Gastroesophageal sphincter (tissue), 4 donors: ENCODE data around the gene C5orf15. TPM values are rescaled to one million over a fixed set of nuclear protein-coding genes. Genes with fewer than 3 reads are reported as not detected.

Source experiments
- ATAC-seq: fragments of 150-250 bp; one replicate; pipeline ENCODE4 v1.9.1; 2016; ENCODE audit warnings: mild to moderate bottlenecking, moderate library complexity
- H3K27ac ChIP-seq, 4 donors: fragments of 200-600 bp; sonication (generic) in 3 of 4; 1 replicate in 3 of 4; 2 replicates in 1 of 4; pipeline ENCODE4 v1.5.1; 2016 to 2019
- H3K27me3 ChIP-seq: fragments of 200-600 bp; sonication (generic); one replicate; pipeline ENCODE4 v1.5.1; 2019
- H3K36me3 ChIP-seq, 2 donors: fragments of 200-600 bp; sonication (generic); one replicate each; pipeline ENCODE4 v1.5.1; 2019; ENCODE audit warnings: control low read depth in 1 of 2
- H3K4me1 ChIP-seq, 3 donors: fragments of 200-600 bp; sonication (generic); 1 replicate in 2 of 3; 2 replicates in 1 of 3; pipeline ENCODE4 v1.5.1; 2016 to 2019; ENCODE audit warnings: control low read depth in 2 of 3
- H3K4me3 ChIP-seq, 2 donors: fragments of 200-600 bp; sonication (generic); one replicate each; pipeline ENCODE4 v1.5.1; 2019; ENCODE audit warnings: mild to moderate bottlenecking in 1 of 2, moderate library complexity in 1 of 2
- H3K9me3 ChIP-seq, 3 donors: fragments of 200-600 bp; sonication (generic); one replicate each; pipeline ENCODE4 v1.5.1; 2017 to 2019; ENCODE audit warnings: control low read depth in 2 of 3
- CTCF ChIP-seq, 4 experiments: fragments of 200-600 bp in 2 of 4; fragments of 450-650 bp in 2 of 4; sonication (generic) in 1 of 4; IDR thresholded peaks; one replicate each; pipeline ENCODE4 v1.5.1; 2017 to 2019; ENCODE audit warnings: antibody characterized with exemption in 4 of 4, mild to moderate bottlenecking in 2 of 4, moderate library complexity in 2 of 4
- EP300 ChIP-seq: sonication (generic); formaldehyde crosslinking; IDR thresholded peaks from one replicate; pipeline ENCODE4 v1.6.1; 2017; ENCODE audit warnings: antibody characterized with exemption, mild to moderate bottlenecking
- POLR2A ChIP-seq, 2 donors: fragments of 450-650 bp; IDR thresholded peaks; one replicate each; pipeline ENCODE4 v1.6.1; 2017; ENCODE audit warnings: antibody characterized with exemption in 2 of 2, mild to moderate bottlenecking in 2 of 2, moderate library complexity in 1 of 2
- POLR2AphosphoS5 ChIP-seq: sonication (generic); formaldehyde crosslinking; IDR thresholded peaks from one replicate; pipeline ENCODE4 v1.6.1; 2017; ENCODE audit warnings: antibody characterized with exemption
- WGBS, 2 donors: methylation state at CpG; one replicate each; pipeline ENCODE4 v1.1.5; 2018; ENCODE audit warnings: low coverage in 1 of 2; 5-methylcytosine and 5-hydroxymethylcytosine counted together
- total RNA-seq, 4 donors: library from RNA; depleted of rRNA; stranded (reverse); fragments of >200 nt; gene quantifications; one replicate each; pipeline ENCODE4 v1.1.0, GENCODE V29; 2016

The C5orf15 gene
- total RNA-seq, 4 donors from 2014 or later = 22.2 to 38.0 (median 23.2) TPM

- no peaks in the 10 kb centered on the region for H3K27me3 ChIP-seq
- no peak for ATAC-seq
- H3K4me1 ChIP-seq = no peaks in the 10 kb centered on the region
- H3K9me3 ChIP-seq = no peaks in the 10 kb centered on the region
- TF ChIP-seq POLR2A (IDR thresholded peaks at IDR 0.05) (no peak), EP300 (no peak), POLR2AphosphoS5 (no peak), CTCF (IDR thresholded peaks at IDR 0.05) (no peak)
- H3K4me3 ChIP-seq = no peak overlapping the region
- 52 to 84% methylated on average over 2 to 3 of the region's 4 CpGs for WGBS, 2 donors
- H3K27ac ChIP-seq = no peak overlapping the region
- H3K36me3 ChIP-seq = no peaks in the 10 kb centered on the region
These were observed 58.8 kb downstream of the C5orf15 start for GRCh38 chr5:133909603-133910002.

GRCh38 chr5:133907075-133907474, 61.4 kb downstream of the C5orf15 start:
- Histone ChIP-seq H3K36me3 (no peaks in the 10 kb centered on the region), H3K27me3 (no peaks in the 10 kb centered on the region), H3K4me1 (no peaks in the 10 kb centered on the region), H3K9me3 (no peaks in the 10 kb centered on the region), H3K27ac (no peak overlapping the region), H3K4me3 (no peak overlapping the region)
- ATAC-seq = no peak
- 80% methylated on average over 2 of the region's 9 CpGs; no CpG with 5 or more reads in 1 of the 2 donors for WGBS, 2 donors
- TF ChIP-seq CTCF (IDR thresholded peaks at IDR 0.05) (no peak), POLR2A (IDR thresholded peaks at IDR 0.05) (no peak), EP300 (no peak), POLR2AphosphoS5 (no peak)

DNA sequence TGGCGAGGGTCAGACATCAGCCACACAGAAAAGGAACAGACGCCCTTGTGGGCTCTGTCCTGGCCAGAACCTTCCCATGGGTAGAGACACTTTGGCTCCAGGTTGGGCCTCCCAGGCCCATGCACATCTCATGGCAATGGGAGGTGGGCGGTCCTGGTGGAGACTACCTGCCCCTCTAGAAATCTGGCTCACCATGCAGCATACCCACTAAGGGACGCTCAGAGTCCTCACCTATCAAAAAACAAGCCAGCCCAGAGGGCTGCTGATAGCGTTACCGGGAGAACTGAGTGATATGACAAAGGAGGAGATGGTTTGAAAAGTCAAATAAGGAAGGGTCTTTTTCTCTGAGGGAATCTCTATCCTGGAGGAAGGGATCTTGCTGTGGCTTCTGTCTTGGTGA, 62.1 kb downstream of the C5orf15 start:
- H3K36me3 ChIP-seq = no peaks in the 10 kb centered on the region
- no peaks in the 10 kb centered on the region for H3K4me1 ChIP-seq
- no peaks in the 10 kb centered on the region for H3K27me3 ChIP-seq
- no peak overlapping the region for H3K4me3 ChIP-seq
- TF ChIP-seq POLR2AphosphoS5 (no peak), CTCF (IDR thresholded peaks at IDR 0.05) (no peak), POLR2A (IDR thresholded peaks at IDR 0.05) (no peak), EP300 (no peak)
- no peak overlapping the region for H3K27ac ChIP-seq
- H3K9me3 ChIP-seq = no peaks in the 10 kb centered on the region
- no peak for ATAC-seq
- 90% methylated on average over 3 of the region's 6 CpGs; no CpG with 5 or more reads in 1 of the 2 donors for WGBS, 2 donors

Other genes with a start within 250 kb of the C5orf15 start
- 100 to 1,000 TPM; 112 to 157 (median 131) TPM for gene VDAC1, start 36.4 kb upstream of the C5orf15 start, total RNA-seq
- gene TCF7, start 146.1 kb upstream of the C5orf15 start, total RNA-seq = 1 to 10 TPM in 2 of 4 donors, under 1 TPM in 2; 0.94 to 1.4 (median 1.1) TPM
- gene SKP1, start 208.3 kb upstream of the C5orf15 start, total RNA-seq = 100 to 1,000 TPM; 313 to 463 (median 399) TPM